ENCODE data around the gene CBX1.

DNA sequence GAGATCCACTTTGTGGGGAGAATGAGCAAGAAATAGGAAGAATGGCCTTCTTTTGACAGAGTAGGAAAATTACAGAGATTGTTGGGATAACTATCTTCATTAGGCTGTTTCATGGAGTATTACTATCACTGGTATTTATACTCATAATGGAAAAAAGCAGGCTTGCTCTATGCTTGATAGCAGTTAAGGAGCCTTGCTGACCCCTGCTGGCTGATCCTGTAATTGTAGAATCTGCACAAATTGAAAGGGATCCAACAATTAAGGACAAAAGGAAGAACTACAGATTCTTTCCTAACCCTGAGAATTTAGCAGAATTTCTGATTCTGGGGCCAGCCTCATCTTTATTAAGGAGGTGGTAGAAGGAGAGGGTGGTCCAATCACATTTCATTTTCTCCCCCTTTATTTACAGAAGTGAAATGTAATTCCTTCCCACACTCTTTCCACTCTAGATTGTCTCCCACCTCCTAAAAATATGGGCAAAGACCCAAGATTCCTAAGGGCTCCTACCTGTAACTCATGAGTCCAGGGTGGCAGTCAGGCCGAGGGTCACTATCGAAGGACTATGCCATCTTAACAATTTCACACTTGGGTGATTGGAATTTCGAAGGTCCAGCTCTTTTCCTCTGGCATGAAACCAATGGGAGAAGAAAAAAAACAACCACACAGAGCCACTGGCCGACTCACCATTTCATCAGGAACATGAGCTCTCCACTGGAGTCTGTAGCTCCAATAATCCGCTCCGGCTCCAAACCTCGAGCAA, 26.8 kb downstream of the CBX1 start:
- TF ChIP-seq, protein P1, sequence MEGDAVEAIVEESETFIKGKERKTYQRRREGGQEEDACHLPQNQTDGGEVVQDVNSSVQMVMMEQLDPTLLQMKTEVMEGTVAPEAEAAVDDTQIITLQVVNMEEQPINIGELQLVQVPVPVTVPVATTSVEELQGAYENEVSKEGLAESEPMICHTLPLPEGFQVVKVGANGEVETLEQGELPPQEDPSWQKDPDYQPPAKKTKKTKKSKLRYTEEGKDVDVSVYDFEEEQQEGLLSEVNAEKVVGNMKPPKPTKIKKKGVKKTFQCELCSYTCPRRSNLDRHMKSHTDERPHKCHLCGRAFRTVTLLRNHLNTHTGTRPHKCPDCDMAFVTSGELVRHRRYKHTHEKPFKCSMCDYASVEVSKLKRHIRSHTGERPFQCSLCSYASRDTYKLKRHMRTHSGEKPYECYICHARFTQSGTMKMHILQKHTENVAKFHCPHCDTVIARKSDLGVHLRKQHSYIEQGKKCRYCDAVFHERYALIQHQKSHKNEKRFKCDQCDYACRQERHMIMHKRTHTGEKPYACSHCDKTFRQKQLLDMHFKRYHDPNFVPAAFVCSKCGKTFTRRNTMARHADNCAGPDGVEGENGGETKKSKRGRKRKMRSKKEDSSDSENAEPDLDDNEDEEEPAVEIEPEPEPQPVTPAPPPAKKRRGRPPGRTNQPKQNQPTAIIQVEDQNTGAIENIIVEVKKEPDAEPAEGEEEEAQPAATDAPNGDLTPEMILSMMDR (IDR thresholded peaks at IDR 0.05), result peak; percentile 85
- peak; percentile 0; the same call in 1 of the 2 replicates for TF ChIP-seq POLR2AphosphoS5 (IDR thresholded peaks at IDR 0.05; ENCODE audit: low read depth, low read length)
